ENCODE data around the gene KIRREL3.

DNA sequence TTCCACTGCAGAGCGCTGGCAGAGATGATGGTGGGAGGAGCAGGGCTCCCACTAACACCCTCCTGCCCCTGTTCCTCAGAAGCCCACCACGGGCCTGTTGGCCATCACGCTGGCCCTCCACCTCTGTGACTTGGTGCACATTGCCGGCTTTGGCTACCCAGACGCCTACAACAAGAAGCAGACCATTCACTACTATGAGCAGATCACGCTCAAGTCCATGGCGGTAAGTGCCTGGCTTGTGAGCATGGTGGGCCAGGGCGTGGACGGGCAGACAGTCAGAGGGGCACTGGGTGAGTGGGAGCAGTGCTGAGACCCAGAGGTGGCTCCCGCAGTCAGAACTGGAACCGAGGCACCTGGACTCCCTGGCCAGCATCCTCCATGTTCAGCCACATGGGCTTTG lies 587.1 kb downstream of the KIRREL3 start:
- TF ChIP-seq, protein P1, sequence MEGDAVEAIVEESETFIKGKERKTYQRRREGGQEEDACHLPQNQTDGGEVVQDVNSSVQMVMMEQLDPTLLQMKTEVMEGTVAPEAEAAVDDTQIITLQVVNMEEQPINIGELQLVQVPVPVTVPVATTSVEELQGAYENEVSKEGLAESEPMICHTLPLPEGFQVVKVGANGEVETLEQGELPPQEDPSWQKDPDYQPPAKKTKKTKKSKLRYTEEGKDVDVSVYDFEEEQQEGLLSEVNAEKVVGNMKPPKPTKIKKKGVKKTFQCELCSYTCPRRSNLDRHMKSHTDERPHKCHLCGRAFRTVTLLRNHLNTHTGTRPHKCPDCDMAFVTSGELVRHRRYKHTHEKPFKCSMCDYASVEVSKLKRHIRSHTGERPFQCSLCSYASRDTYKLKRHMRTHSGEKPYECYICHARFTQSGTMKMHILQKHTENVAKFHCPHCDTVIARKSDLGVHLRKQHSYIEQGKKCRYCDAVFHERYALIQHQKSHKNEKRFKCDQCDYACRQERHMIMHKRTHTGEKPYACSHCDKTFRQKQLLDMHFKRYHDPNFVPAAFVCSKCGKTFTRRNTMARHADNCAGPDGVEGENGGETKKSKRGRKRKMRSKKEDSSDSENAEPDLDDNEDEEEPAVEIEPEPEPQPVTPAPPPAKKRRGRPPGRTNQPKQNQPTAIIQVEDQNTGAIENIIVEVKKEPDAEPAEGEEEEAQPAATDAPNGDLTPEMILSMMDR (IDR thresholded peaks at IDR 0.05) = no peak
- TF ChIP-seq POLR2A (IDR thresholded peaks at IDR 0.05) (no peak), POLR2AphosphoS5 (IDR thresholded peaks at IDR 0.05) (no peak)
